ENCODE data around the gene MAPKAP1. TPM values are rescaled to one million over a fixed set of nuclear protein-coding genes. Genes with fewer than 3 reads are reported as not detected.
A peak's percentile ranks its signal among the peaks of the same experiment; 100 is the strongest.
"Not testable (repeated sequence)": the region's sequence is repeated elsewhere in the genome, so short reads cannot be mapped to it uniquely, and the experiment has no call there.

MAPKAP1 gene
- total RNA-seq, 1 donor from 2014 or later, result 67.3 TPM

GRCh38 chr9:125405938-125406809, 300.8 kb downstream of the MAPKAP1 start:
- no peaks in the 10 kb centered on the region for H3K36me3 Mint-ChIP-seq
- peaks cover 17% of the 10 kb centered on the region for H3K27me3 Mint-ChIP-seq
- peaks cover 7% of the 10 kb centered on the region for H3K4me1 Mint-ChIP-seq (ENCODE audit: unreplicated experiment)
- DNase-seq (ENCODE audit: extremely low spot score, unreplicated experiment), result no peak
- peak overlapping the region; percentile 85 for H3K4me3 Mint-ChIP-seq
- H3K9me3 Mint-ChIP-seq, result peaks cover 6% of the 10 kb centered on the region
- TF ChIP-seq CTCF (conservative IDR thresholded peaks at IDR 0.05), result no peak
- H3K27ac Mint-ChIP-seq, result peak overlapping the region; percentile 23

GRCh38 chr9:125404733-125405132, 302.3 kb downstream of the MAPKAP1 start:
- DNase-seq (ENCODE audit: extremely low spot score, unreplicated experiment), result no peak
- no peaks in the 10 kb centered on the region for H3K36me3 Mint-ChIP-seq
- no peak for TF ChIP-seq CTCF (conservative IDR thresholded peaks at IDR 0.05)
- H3K9me3 Mint-ChIP-seq, result peaks cover under 1% of the 10 kb centered on the region
- H3K27me3 Mint-ChIP-seq, result peaks cover 11% of the 10 kb centered on the region
- peaks cover 2% of the 10 kb centered on the region for H3K4me1 Mint-ChIP-seq (ENCODE audit: unreplicated experiment)
- H3K4me3 Mint-ChIP-seq, result no peak overlapping the region
- H3K27ac Mint-ChIP-seq, result no peak overlapping the region

- no peaks in the 10 kb centered on the region for H3K4me1 Mint-ChIP-seq (ENCODE audit: unreplicated experiment)
- no peaks in the 10 kb centered on the region for H3K9me3 Mint-ChIP-seq
- TF ChIP-seq CTCF (conservative IDR thresholded peaks at IDR 0.05), result no peak
- H3K4me3 Mint-ChIP-seq, result no peak overlapping the region
- peak overlapping the region; percentile 17 for H3K27ac Mint-ChIP-seq
- H3K27me3 Mint-ChIP-seq, result no peaks in the 10 kb centered on the region
- DNase-seq (ENCODE audit: extremely low spot score, unreplicated experiment), result no peak
- no peaks in the 10 kb centered on the region for H3K36me3 Mint-ChIP-seq
These were observed 306.0 kb downstream of the MAPKAP1 start for GRCh38 chr9:125400725-125401716.

- H3K4me1 Mint-ChIP-seq (ENCODE audit: unreplicated experiment); H3K36me3 Mint-ChIP-seq; DNase-seq (ENCODE audit: extremely low spot score, unreplicated experiment); H3K9me3 Mint-ChIP-seq; H3K27me3 Mint-ChIP-seq; H3K4me3 Mint-ChIP-seq: not testable (repeated sequence)
- H3K27ac Mint-ChIP-seq, result peak overlapping the region; percentile 59
These were observed 306.8 kb downstream of the MAPKAP1 start for GRCh38 chr9:125400232-125400631.

- no peak for DNase-seq (ENCODE audit: extremely low spot score, unreplicated experiment)
- Mint-ChIP-seq H3K4me1 (ENCODE audit: unreplicated experiment) (no peaks in the 10 kb centered on the region), H3K27me3 (no peaks in the 10 kb centered on the region), H3K36me3 (no peaks in the 10 kb centered on the region), H3K9me3 (no peaks in the 10 kb centered on the region), H3K4me3 (no peak overlapping the region), H3K27ac (no peak overlapping the region)
- no peak for TF ChIP-seq CTCF (conservative IDR thresholded peaks at IDR 0.05)
These were observed 307.3 kb downstream of the MAPKAP1 start for GRCh38 chr9:125399666-125400065.

Measured in type B pancreatic cell (in vitro differentiated cells).